Stimulated activated CD8-positive, alpha-beta memory T cell treated with anti-CD3 and anti-CD28 coated beads, Interleukin-7, amount 100 ng/mL, for 4 hours (primary cell): ENCODE data around the gene KIAA0586.
"Not testable (repeated sequence)": the region's sequence is repeated elsewhere in the genome, so short reads cannot be mapped to it uniquely, and the experiment has no call there.

Experiments used
- DNase-seq, 2 donors: peaks; one replicate each; pipeline ENCODE4 v3.0.0-alpha.2; 2020; ENCODE audit warnings: low read depth in 2 of 2

The KIAA0586 gene

DNA sequence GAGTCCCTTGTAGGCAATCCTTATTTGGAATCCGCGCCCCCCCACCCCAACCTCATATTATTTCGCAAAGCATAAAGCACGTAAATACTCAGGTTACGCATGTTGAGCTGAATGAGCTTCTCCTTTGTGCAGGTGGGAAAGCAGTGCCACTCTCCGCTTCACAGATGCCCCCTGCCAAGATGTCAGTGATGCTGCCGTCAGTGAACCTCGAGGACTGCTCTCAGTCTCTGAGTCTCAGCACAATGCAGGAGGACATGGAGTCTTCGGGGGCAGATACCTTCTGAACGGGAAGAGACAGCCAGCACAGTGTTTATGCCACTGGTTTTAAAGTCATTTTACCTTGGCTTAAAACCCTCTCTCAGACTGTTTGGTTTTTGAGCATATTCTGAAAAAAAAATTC is 120.1 kb downstream of the KIAA0586 start:
- no peak for DNase-seq

DNA sequence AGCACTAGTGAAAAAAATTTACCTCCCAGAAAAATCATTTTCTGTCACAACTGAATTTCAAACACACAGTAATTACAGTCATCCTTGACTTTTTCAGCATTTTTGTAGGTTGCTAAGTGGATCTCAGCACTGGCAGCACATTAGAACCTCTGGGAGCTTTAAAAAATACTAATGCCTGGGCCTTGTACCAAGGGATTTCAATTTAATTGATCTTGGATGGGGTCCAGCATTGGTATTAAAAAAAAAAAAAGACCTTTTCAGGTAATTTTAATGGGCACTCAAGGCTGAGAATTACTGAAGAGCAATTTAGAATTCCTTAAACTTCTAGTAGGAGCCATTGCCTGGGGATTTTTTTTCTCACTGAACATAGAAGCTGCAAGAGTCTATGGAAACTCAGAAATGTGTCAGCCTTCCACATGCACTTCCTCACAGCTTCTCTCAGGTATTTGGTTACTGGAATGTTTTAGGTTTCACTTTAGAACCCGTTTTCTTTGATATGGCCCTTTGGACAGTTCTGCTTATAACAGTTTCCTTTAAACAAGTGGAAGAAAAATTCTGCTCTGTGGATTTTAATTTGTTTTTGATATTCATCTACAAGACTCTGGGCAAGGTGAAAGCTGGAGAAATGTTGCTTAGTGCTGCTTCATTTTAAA is 121.7 kb downstream of the KIAA0586 start:
- no peak for DNase-seq

DNA sequence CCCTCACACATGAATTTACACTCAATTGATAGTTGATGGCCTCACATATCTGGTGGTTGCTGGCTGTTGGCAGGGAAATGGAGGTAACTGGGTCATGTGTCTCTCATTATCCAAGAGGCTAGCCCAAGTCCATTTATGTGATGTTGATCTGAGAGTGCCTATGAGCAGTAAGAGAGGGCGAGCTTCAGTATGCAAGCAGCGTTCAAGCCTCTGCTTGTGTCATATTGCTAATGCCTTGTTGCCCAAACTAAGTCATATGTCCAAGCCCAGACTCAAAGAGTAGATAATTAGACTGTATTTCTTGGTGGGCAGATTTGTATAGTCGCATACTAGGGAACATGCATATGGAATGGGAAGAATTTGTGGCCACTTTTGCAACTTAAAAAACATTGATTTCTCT is 126.4 kb downstream of the KIAA0586 start:
- DNase-seq, result no peak

GRCh38 chr14:58555647-58556046 is 128.1 kb downstream of the KIAA0586 start:
- DNase-seq, result no peak

DNA sequence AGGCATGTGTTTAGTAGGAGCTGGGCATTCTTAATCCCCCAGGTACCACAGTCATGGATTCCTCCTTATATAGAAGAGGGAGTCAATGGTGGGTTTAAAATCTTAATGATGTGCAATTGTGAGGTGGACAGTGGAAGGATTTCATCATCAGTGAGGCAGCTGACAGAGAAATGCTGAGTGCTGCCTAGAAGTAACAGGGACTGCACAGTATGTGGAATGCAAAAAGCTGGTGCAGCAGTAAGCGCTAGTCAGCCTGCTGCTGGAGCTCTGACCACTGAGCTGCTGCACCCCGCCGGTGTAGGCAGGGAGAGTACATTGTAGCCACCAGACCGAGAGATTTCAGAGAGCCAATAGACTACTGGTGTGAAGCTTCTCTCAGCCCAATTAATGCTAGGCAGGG is 129.7 kb downstream of the KIAA0586 start:
- DNase-seq, result no peak

DNA sequence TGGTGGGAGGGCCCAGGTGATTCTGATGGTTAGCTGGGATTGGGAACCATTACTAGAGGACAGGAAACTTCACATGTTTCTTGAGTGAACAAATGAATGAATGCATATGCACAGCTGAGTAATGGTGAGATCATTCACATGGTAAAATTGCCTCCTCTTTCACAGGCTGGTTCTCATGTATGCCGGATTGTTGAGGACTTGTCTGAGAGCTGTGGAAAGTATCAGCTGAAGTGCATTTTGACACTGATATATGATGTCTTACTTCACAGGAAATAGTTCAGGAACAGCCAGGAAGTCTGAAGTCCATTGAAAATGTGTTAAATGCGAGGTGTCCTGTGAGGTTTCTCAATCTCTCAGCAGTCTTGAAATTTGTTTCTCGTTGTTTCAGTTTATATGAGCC is 132.7 kb downstream of the KIAA0586 start:
- DNase-seq, result no peak

DNA sequence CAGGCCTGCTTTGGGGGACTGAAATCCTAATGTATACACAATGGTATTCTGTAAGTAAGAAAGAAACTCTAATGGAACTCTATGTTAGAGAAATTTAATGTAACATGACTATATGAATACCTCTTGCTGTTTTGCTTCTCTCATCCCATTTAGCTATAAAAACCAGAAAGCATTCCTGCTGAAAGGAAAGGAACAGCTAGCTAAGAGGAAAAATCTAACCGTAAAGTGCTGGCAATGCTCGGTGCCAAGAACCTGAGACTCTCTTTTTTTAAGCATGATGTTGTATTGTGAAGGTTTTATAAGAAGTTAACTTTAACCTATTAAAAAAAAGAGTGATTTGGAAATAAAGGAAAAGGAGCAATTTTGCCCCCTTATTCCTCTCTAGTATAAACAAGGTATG is 134.6 kb downstream of the KIAA0586 start:
- no peak for DNase-seq

DNA sequence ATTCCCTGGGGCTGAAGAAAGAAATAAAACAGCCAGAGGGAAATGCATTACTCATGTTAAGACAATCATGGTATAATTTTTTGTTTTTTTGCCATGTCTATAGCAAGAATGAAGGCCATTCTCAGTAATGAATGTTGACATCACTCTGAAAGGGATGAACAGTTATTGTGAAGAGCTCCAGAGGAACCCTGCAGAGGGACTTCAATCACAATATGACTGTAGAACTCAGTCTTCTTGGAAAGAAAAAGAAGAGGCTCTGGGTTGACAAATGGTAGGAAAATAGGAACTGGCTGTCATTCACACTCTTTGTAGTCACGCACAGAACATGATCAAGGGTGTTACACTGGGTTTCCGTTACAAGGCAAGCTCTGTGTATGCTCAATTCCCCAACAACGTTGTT is 136.5 kb downstream of the KIAA0586 start:
- no peak for DNase-seq

DNA sequence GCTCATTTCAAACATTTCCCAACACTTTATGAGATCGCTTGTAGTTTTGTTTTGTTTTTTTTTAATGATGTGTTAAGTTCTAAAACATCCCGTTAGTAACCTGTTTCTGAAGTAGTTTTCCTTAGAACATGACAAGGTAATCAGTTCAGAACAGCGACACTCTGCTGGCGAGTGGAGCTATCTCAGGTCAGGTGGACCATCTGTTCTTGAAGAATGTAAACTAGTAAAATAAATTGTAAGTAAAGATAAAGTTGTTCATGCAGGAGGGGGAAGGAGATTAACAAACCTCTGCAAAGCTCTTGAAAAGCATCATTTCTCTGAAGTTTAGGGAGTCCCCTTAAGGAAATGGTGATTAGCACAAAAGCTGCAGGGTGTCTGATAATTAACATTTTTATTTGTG is 138.3 kb downstream of the KIAA0586 start:
- DNase-seq, result no peak

- no peak for DNase-seq
These were observed 139.5 kb downstream of the KIAA0586 start for GRCh38 chr14:58566979-58567378.

- DNase-seq, result no peak
These were observed 140.8 kb downstream of the KIAA0586 start for GRCh38 chr14:58568322-58568721.

GRCh38 chr14:58571256-58571655 is 143.7 kb downstream of the KIAA0586 start:
- DNase-seq, result no peak

DNA sequence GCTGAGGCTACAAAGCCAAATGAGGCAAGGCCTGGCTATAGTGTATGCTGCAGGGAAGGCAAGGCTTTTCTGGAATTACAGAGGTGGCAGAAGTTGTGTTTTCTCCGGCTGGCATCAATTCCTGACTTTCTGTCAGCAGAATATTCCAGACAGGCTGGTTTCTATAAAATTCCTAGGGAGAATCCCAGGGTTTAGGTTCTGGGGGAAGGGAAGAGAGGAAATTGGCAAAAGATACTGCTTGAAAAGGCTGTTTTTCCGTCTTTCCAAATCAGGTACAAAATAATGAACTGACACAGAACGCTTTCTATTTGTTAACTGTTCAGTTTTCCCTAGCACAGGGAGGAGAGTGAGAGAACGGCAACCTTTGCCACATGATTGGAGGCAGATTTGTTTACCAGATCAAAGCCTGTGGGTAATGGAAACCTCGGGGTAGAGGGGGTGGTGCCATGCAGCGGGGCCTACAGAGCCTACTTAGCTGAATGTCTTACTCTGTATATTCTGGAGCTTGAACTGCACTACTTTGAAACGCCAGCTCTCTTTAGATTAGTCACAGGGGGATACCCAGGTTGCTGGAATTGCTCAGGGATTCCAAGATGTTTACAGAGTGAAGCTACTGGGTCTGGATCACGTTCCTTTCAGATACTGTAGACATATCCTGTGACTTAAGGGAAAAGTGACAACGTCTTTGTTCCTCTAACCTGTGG is 144.4 kb downstream of the KIAA0586 start:
- peak; percentile 4 to 35 for DNase-seq

GRCh38 chr14:58572473-58572853 is 144.9 kb downstream of the KIAA0586 start:
- no peak for DNase-seq

- DNase-seq, result no peak
These were observed 145.3 kb downstream of the KIAA0586 start for GRCh38 chr14:58572863-58573262.

DNA sequence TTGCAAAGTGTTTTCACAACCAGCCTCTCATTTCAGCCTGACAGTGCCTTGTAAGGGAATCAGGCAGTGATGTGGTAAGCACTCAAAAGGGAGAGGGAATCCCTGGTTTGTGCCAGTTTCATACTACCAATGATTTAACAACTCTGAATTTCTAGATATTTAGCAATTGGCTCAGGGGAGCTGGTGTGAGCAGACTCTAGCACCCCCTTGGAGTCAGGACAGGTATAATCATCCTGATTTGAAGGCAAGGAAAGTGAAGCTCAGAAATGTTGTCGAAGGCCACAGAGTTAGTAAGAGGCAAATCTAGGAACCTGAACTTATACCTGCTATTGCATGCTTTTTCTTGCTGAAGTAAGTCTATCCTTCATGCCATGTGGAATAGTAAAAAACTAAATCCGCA is 147.1 kb downstream of the KIAA0586 start:
- no peak for DNase-seq

- DNase-seq, result no peak
These were observed 148.4 kb downstream of the KIAA0586 start for GRCh38 chr14:58575956-58576355.

GRCh38 chr14:58580035-58580434 is 152.5 kb downstream of the KIAA0586 start:
- not testable (repeated sequence) for DNase-seq

DNA sequence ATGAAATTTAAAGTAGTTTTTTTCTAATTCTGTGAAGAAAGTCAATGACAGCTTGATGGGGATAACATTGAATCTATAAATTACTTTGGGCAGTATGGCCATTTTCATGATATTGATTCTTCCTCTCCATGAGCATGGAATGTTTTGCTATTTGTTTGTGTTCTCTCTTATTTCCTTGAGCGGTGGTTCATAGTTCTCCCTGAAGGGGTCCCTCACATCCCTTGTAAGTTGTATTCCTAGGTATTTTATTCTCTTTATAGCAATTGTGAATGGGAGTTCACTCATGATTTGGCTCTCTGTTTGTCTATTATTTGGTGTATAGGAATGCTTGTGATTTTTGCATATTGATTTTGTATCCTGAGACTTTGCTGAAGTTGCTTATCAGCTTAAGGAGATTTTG is 153.9 kb downstream of the KIAA0586 start:
- not testable (repeated sequence) for DNase-seq

GRCh38 chr14:58584383-58584782 is 156.9 kb downstream of the KIAA0586 start:
- no peak for DNase-seq

- no peak for DNase-seq
These were observed 159.8 kb downstream of the KIAA0586 start for GRCh38 chr14:58587271-58587670.

GRCh38 chr14:58588321-58588720 is 160.8 kb downstream of the KIAA0586 start:
- DNase-seq, result not testable (repeated sequence)

- DNase-seq, result no peak
These were observed 166.5 kb downstream of the KIAA0586 start for GRCh38 chr14:58593977-58594376.

- DNase-seq, result no peak
These were observed 169.5 kb downstream of the KIAA0586 start for GRCh38 chr14:58597041-58597440.
